Dermis blood vessel endothelial cell (primary cell): ENCODE results near the gene LRRFIP2. TPM values are rescaled to one million over a fixed set of nuclear protein-coding genes. Genes with fewer than 3 reads are reported as not detected.

ENCODE experiments used
- DNase-seq: peaks from one replicate; pipeline ENCODE4 v3.0.0; 2010
- total RNA-seq: library from RNA; depleted of rRNA; stranded (reverse); fragments of >200 nt; gene quantifications from 2 replicates; pipeline ENCODE4 v1.2.3, GENCODE V29; 2014

Gene LRRFIP2
- total RNA-seq, 1 donor from 2014 or later: 40.2 TPM

GRCh38 chr3:37112987-37113386 is 61.4 kb downstream of the LRRFIP2 start:
- DNase-seq: no peak

- DNase-seq: no peak
Observed at GRCh38 chr3:37111199-37111598, 63.2 kb downstream of the LRRFIP2 start.

GRCh38 chr3:37107846-37108245 is 66.5 kb downstream of the LRRFIP2 start:
- DNase-seq: no peak

GRCh38 chr3:37103103-37103808 is 71.1 kb downstream of the LRRFIP2 start:
- no peak for DNase-seq

GRCh38 chr3:37100411-37100810 is 74.0 kb downstream of the LRRFIP2 start:
- no peak for DNase-seq

GRCh38 chr3:37099469-37099868 is 74.9 kb downstream of the LRRFIP2 start:
- no peak for DNase-seq

- DNase-seq: no peak
Observed at GRCh38 chr3:37098884-37099283, 75.5 kb downstream of the LRRFIP2 start.

GRCh38 chr3:37097776-37098175 is 76.6 kb downstream of the LRRFIP2 start:
- no peak for DNase-seq

- DNase-seq: no peak
Observed at GRCh38 chr3:37096975-37097374, 77.4 kb downstream of the LRRFIP2 start.

- DNase-seq: peak; percentile 71
Observed at GRCh38 chr3:37096288-37096687, 78.1 kb downstream of the LRRFIP2 start.

- no peak for DNase-seq
Observed at GRCh38 chr3:37094636-37095035, 79.7 kb downstream of the LRRFIP2 start.

- no peak for DNase-seq
Observed at GRCh38 chr3:37093481-37093880, 80.9 kb downstream of the LRRFIP2 start.

GRCh38 chr3:37092484-37092883 is 81.9 kb downstream of the LRRFIP2 start:
- DNase-seq: no peak

- DNase-seq: no peak
Observed at GRCh38 chr3:37087870-37088269, 86.5 kb downstream of the LRRFIP2 start.

- no peak for DNase-seq
Observed at GRCh38 chr3:37086918-37087317, 87.5 kb downstream of the LRRFIP2 start.

- DNase-seq: no peak
Observed at GRCh38 chr3:37082317-37082716, 92.1 kb downstream of the LRRFIP2 start.

- no peak for DNase-seq
Observed at GRCh38 chr3:37075955-37076354, 98.4 kb downstream of the LRRFIP2 start.

- DNase-seq: no peak
Observed at GRCh38 chr3:37074178-37074577, 100.2 kb downstream of the LRRFIP2 start.

GRCh38 chr3:37072892-37073291 is 101.5 kb downstream of the LRRFIP2 start:
- peak; percentile 72 for DNase-seq

GRCh38 chr3:37071921-37072320 is 102.5 kb downstream of the LRRFIP2 start:
- DNase-seq: no peak

- no peak for DNase-seq
Observed at GRCh38 chr3:37068031-37068430, 106.4 kb downstream of the LRRFIP2 start.

- no peak for DNase-seq
Observed at GRCh38 chr3:37067577-37067976, 106.8 kb downstream of the LRRFIP2 start.

- DNase-seq: no peak
Observed at GRCh38 chr3:37064747-37065146, 109.6 kb downstream of the LRRFIP2 start.

- DNase-seq: no peak
Observed at GRCh38 chr3:37058117-37058516, 116.3 kb downstream of the LRRFIP2 start.

GRCh38 chr3:37056826-37057225 is 117.6 kb downstream of the LRRFIP2 start:
- DNase-seq: no peak
